ENCODE results near the gene VGLL4.

Gene VGLL4

GRCh38 chr3:11565932-11566331 is 77.8 kb downstream of the VGLL4 start (continued):
- TF ChIP-seq TSHZ2 (CRISPR knock-in tag; IDR thresholded peaks at IDR 0.05) (no peak), TOX (CRISPR knock-in tag; IDR thresholded peaks at IDR 0.05; ENCODE audit: borderline replicate concordance) (no peak), ZC3H10 (CRISPR knock-in tag; IDR thresholded peaks at IDR 0.05) (no peak), ZNF70 (CRISPR knock-in tag; IDR thresholded peaks at IDR 0.05) (no peak)

GRCh38 chr3:11565492-11565891 is 78.2 kb downstream of the VGLL4 start:
- TF ChIP-seq BACH2 (CRISPR knock-in tag; IDR thresholded peaks at IDR 0.05; ENCODE audit: borderline replicate concordance): no peak
- no peak for TF ChIP-seq POU6F1 (CRISPR knock-in tag; IDR thresholded peaks at IDR 0.05; ENCODE audit: borderline replicate concordance, low read depth)
- no peak for TF ChIP-seq SNAI2 (CRISPR knock-in tag; IDR thresholded peaks at IDR 0.05)
- TF ChIP-seq ZNF70 (CRISPR knock-in tag; IDR thresholded peaks at IDR 0.05): no peak
- no peak for TF ChIP-seq TOX (CRISPR knock-in tag; IDR thresholded peaks at IDR 0.05; ENCODE audit: borderline replicate concordance)
- TF ChIP-seq ARNTL (CRISPR knock-in tag; IDR thresholded peaks at IDR 0.05; ENCODE audit: borderline replicate concordance, low read depth): no peak
- TF ChIP-seq ZFP3 (CRISPR knock-in tag; IDR thresholded peaks at IDR 0.05): no peak
- TF ChIP-seq ESRRG (CRISPR knock-in tag; IDR thresholded peaks at IDR 0.05): no peak
- no peak for ATAC-seq

GRCh38 chr3:11565072-11565471 is 78.6 kb downstream of the VGLL4 start:
- no peak for ATAC-seq

More at GRCh38 chr3:11565072-11565471, 78.6 kb downstream of the VGLL4 start:
- TF ChIP-seq CSRNP3 (CRISPR knock-in tag; IDR thresholded peaks at IDR 0.05) (no peak), ZNF70 (CRISPR knock-in tag; IDR thresholded peaks at IDR 0.05) (no peak), CSDC2 (CRISPR knock-in tag; IDR thresholded peaks at IDR 0.05) (no peak), ZFP30 (CRISPR knock-in tag; IDR thresholded peaks at IDR 0.05) (no peak), TCF4 (CRISPR knock-in tag; IDR thresholded peaks at IDR 0.05; ENCODE audit: borderline replicate concordance) (no peak), ARNTL (CRISPR knock-in tag; IDR thresholded peaks at IDR 0.05; ENCODE audit: borderline replicate concordance, low read depth) (no peak), ZNF565 (CRISPR knock-in tag; conservative IDR thresholded peaks at IDR 0.05; ENCODE audit: low read depth) (no peak), RARB (CRISPR knock-in tag; IDR thresholded peaks at IDR 0.05) (no peak), ZNF8 (CRISPR knock-in tag; IDR thresholded peaks at IDR 0.05) (no peak), TSHZ2 (CRISPR knock-in tag; IDR thresholded peaks at IDR 0.05) (no peak), ISL1 (CRISPR knock-in tag; IDR thresholded peaks at IDR 0.05) (no peak), PATZ1 (CRISPR knock-in tag; IDR thresholded peaks at IDR 0.05; ENCODE audit: borderline replicate concordance) (no peak), BACH2 (CRISPR knock-in tag; IDR thresholded peaks at IDR 0.05; ENCODE audit: borderline replicate concordance) (no peak), SNAI2 (CRISPR knock-in tag; IDR thresholded peaks at IDR 0.05) (no peak), POU6F1 (CRISPR knock-in tag; IDR thresholded peaks at IDR 0.05; ENCODE audit: borderline replicate concordance, low read depth) (no peak), OSR1 (CRISPR knock-in tag; IDR thresholded peaks at IDR 0.05) (no peak), CREB5 (CRISPR knock-in tag; IDR thresholded peaks at IDR 0.05; ENCODE audit: low read depth) (no peak), PPARA (CRISPR knock-in tag; IDR thresholded peaks at IDR 0.05; ENCODE audit: borderline replicate concordance) (no peak)

Data from SK-N-SH treated with all-trans-retinoic acid at 6 μM for 48 hours (cell line).